HepG2 (cell line): ENCODE results near the gene CASD1. TPM values are rescaled to one million over a fixed set of nuclear protein-coding genes. Genes with fewer than 3 reads are reported as not detected.

Experiments used
- ATF2 ChIP-seq: sonication (generic); formaldehyde crosslinking; IDR thresholded peaks from 2 replicates; pipeline ENCODE4 v1.4.0; 2020; ENCODE audit warnings: missing genetic modification reagents
- CHD2 ChIP-seq: IDR thresholded peaks from 2 replicates; pipeline ENCODE4 v1.6.1; 2011; ENCODE audit warnings: low read depth, low read length, improper control_type of control experiment
- EHMT2 ChIP-seq: fragments of 200-600 bp; sonication (generic); IDR thresholded peaks from 2 replicates; pipeline ENCODE4 v1.7.0; 2017; ENCODE audit warnings: antibody characterized with exemption, low read depth, low read length, borderline replicate concordance
- ELF3 ChIP-seq: IDR thresholded peaks from 2 replicates; pipeline ENCODE4 v1.6.1; 2016; ENCODE audit warnings: missing genetic modification reagents, missing compliant biosample characterization
- EP300 ChIP-seq, 3 experiments: sonication (generic) in 1 of 3; formaldehyde crosslinking in 1 of 3; IDR thresholded peaks; 2 replicates each; pipeline versions ENCODE4 v1.5.1 to v1.6.1; 2011 to 2020; ENCODE audit warnings: low read depth in 2 of 3, low read length in 2 of 3, borderline replicate concordance in 1 of 3, improper control_type of control experiment in 1 of 3, mild to moderate bottlenecking in 1 of 3, missing genetic modification reagents in 1 of 3, moderate library complexity in 1 of 3
- ERF ChIP-seq: IDR thresholded peaks from 2 replicates; pipeline ENCODE4 v1.6.1; 2018; ENCODE audit warnings: missing biosample characterization, missing genetic modification reagents
- FOXA1 ChIP-seq, 2 experiments: fragments of 450-650 bp in 1 of 2; sonication (generic) in 1 of 2; formaldehyde crosslinking in 1 of 2; IDR thresholded peaks; 2 replicates each; pipeline versions ENCODE4 v1.4.0 to v1.6.1; 2016 to 2020; ENCODE audit warnings: missing genetic modification reagents in 1 of 2
- HNF4A ChIP-seq: sonication (generic); formaldehyde crosslinking; IDR thresholded peaks from 2 replicates; pipeline ENCODE4 v1.4.0; 2020; ENCODE audit warnings: missing genetic modification reagents
- MBD4 ChIP-seq: IDR thresholded peaks from 2 replicates; pipeline ENCODE4 v1.6.1; 2012; ENCODE audit warnings: low read length, inconsistent platforms, borderline replicate concordance
- MLX ChIP-seq: IDR thresholded peaks from 2 replicates; pipeline ENCODE4 v1.6.1; 2016
- NFE2 ChIP-seq: sonication (generic); formaldehyde crosslinking; IDR thresholded peaks from 2 replicates; pipeline ENCODE4 v1.4.0; 2020; ENCODE audit warnings: missing genetic modification reagents
- NFRKB ChIP-seq: fragments of 450-650 bp; IDR thresholded peaks from 2 replicates; pipeline ENCODE4 v1.6.1; 2017
- NKX3-1 ChIP-seq: sonication (generic); formaldehyde crosslinking; IDR thresholded peaks from 2 replicates; pipeline ENCODE4 v1.5.0; 2020; ENCODE audit warnings: missing genetic modification reagents
- PAWR ChIP-seq: sonication (generic); formaldehyde crosslinking; IDR thresholded peaks from 2 replicates; pipeline ENCODE4 v1.4.0; 2020; ENCODE audit warnings: missing genetic modification reagents, mild to moderate bottlenecking, borderline replicate concordance
- RELA ChIP-seq: sonication (generic); formaldehyde crosslinking; IDR thresholded peaks from 2 replicates; pipeline ENCODE4 v1.4.0; 2020; ENCODE audit warnings: missing genetic modification reagents
- SNAPC2 ChIP-seq: sonication (generic); formaldehyde crosslinking; IDR thresholded peaks from 2 replicates; pipeline ENCODE4 v1.8.1; 2022; ENCODE audit warnings: mild to moderate bottlenecking, missing genetic modification reagents
- ZFAT ChIP-seq: sonication (generic); formaldehyde crosslinking; conservative IDR thresholded peaks from 2 replicates; pipeline ENCODE4 v1.8.1; 2023; ENCODE audit warnings: missing genetic modification reagents, inconsistent platforms
- ZNF205 ChIP-seq: IDR thresholded peaks from 2 replicates; pipeline ENCODE4 v1.6.1; 2018; ENCODE audit warnings: missing biosample characterization, missing genetic modification reagents
- ZNF432 ChIP-seq: sonication (generic); formaldehyde crosslinking; IDR thresholded peaks from 2 replicates; pipeline ENCODE4 v1.5.0; 2020; ENCODE audit warnings: missing genetic modification reagents, mild to moderate bottlenecking, borderline replicate concordance
- ZNF510 ChIP-seq: sonication (generic); formaldehyde crosslinking; IDR thresholded peaks from 2 replicates; pipeline ENCODE4 v1.4.0; 2020; ENCODE audit warnings: low read depth, mild to moderate bottlenecking, missing genetic modification reagents
- ZNF644 ChIP-seq: IDR thresholded peaks from 2 replicates; pipeline ENCODE4 v1.6.1; 2016; ENCODE audit warnings: low read depth
- ZNF7 ChIP-seq: IDR thresholded peaks from 2 replicates; pipeline ENCODE4 v1.6.1; 2016; ENCODE audit warnings: missing biosample characterization, missing genetic modification reagents
- polyA plus RNA-seq, 8 experiments: library from polyadenylated mRNA; depleted of rRNA in 3 of 8; stranded (reverse) in 7 of 8; unstranded in 1 of 8; fragments of >200 nt; fragmentation: Illumina TruSeq in 4 of 8; extraction: Trizol in 4 of 8; gene quantifications; 2 replicates each; pipeline versions ENCODE4 v1.2.1 to v1.2.3, GENCODE V29; 2011 to 2016; ENCODE audit warnings: low read depth in 4 of 8, missing spikeins in 1 of 8, mixed read lengths in 1 of 8; ENCODE audit not compliant: insufficient read depth in 1 of 8
- total RNA-seq, 5 experiments: library from RNA; depleted of rRNA; stranded (reverse); fragments of >200 nt; fragmentation: Illumina TruSeq; extraction: Trizol; gene quantifications; 2 replicates each; pipeline ENCODE4 v1.2.3, GENCODE V29; 2016; ENCODE audit warnings: low read depth in 1 of 5
- TF ChIP-seq, protein P1 (sequence below): sonication (generic); formaldehyde crosslinking; IDR thresholded peaks from 2 replicates; pipeline ENCODE4 v1.5.0; 2020; ENCODE audit warnings: missing genetic modification reagents
- TF ChIP-seq, protein P2 (sequence below): sonication (generic); formaldehyde crosslinking; IDR thresholded peaks from 2 replicates; pipeline ENCODE4 v1.4.0; 2020; ENCODE audit warnings: missing genetic modification reagents
- TF ChIP-seq, protein P3 (sequence below): sonication (generic); formaldehyde crosslinking; IDR thresholded peaks from 2 replicates; pipeline ENCODE4 v1.4.0; 2020; ENCODE audit warnings: missing genetic modification reagents

The CASD1 gene
- total and polyA plus RNA-seq, 2 of the 13 experiments (the other 11 are each of a cell fraction or from before 2014, with no cell fraction given), result 22.9 to 32.6 TPM

GRCh38 chr7:94561841-94562514 lies 52.4 kb downstream of the CASD1 start (continued):
- no peak; the same call in 1 of the 2 replicates for TF ChIP-seq SNAPC2 (CRISPR knock-in tag)
- TF ChIP-seq MLX (CRISPR knock-in tag), result peak; percentile 52; the same call in 1 of the 2 replicates
- TF ChIP-seq, protein P1, sequence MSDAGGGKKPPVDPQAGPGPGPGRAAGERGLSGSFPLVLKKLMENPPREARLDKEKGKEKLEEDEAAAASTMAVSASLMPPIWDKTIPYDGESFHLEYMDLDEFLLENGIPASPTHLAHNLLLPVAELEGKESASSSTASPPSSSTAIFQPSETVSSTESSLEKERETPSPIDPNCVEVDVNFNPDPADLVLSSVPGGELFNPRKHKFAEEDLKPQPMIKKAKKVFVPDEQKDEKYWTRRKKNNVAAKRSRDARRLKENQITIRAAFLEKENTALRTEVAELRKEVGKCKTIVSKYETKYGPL (CRISPR knock-in tag), result 0 out of 2 replicates have a peak, but pooled peaks have one; percentile 36
- TF ChIP-seq ZNF205, result peak; percentile 74
- peak; percentile 85; the same call in 1 of the 2 replicates for TF ChIP-seq MBD4
- no peak for TF ChIP-seq RELA (CRISPR knock-in tag)
- no peak for TF ChIP-seq ZFAT (CRISPR knock-in tag)
- TF ChIP-seq EHMT2, result peak; percentile 89; the same call in 1 of the 2 replicates
- peak; percentile 45 to 97; a peak in 2 of 4 replicates for TF ChIP-seq EP300 (IDR thresholded peaks at IDR 0.05; ENCODE audit: low read depth in 2 of 2, low read length in 2 of 2)
- peak; percentile 94 for TF ChIP-seq EP300 (CRISPR knock-in tag; IDR thresholded peaks at IDR 0.05; ENCODE audit: borderline replicate concordance)
- TF ChIP-seq ZNF510 (CRISPR knock-in tag), result no peak
- no peak for TF ChIP-seq NFE2 (CRISPR knock-in tag)
- TF ChIP-seq NKX3-1 (CRISPR knock-in tag), result peak; percentile 73; the same call in 1 of the 2 replicates
- TF ChIP-seq NFRKB, result no peak
- TF ChIP-seq, protein P2, sequence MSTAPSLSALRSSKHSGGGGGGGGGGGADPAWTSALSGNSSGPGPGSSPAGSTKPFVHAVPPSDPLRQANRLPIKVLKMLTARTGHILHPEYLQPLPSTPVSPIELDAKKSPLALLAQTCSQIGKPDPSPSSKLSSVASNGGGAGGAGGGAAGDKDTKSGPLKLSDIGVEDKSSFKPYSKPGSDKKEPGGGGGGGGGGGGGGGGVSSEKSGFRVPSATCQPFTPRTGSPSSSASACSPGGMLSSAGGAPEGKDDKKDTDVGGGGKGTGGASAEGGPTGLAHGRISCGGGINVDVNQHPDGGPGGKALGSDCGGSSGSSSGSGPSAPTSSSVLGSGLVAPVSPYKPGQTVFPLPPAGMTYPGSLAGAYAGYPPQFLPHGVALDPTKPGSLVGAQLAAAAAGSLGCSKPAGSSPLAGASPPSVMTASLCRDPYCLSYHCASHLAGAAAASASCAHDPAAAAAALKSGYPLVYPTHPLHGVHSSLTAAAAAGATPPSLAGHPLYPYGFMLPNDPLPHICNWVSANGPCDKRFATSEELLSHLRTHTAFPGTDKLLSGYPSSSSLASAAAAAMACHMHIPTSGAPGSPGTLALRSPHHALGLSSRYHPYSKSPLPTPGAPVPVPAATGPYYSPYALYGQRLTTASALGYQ (CRISPR knock-in tag), result peak; percentile 95
- TF ChIP-seq ZNF644, result peak; percentile 73
- no peak for TF ChIP-seq ZNF7 (CRISPR knock-in tag)
- TF ChIP-seq ERF (CRISPR knock-in tag), result peak; percentile 83
- no peak for TF ChIP-seq ZNF432 (CRISPR knock-in tag)
- TF ChIP-seq, protein P3, sequence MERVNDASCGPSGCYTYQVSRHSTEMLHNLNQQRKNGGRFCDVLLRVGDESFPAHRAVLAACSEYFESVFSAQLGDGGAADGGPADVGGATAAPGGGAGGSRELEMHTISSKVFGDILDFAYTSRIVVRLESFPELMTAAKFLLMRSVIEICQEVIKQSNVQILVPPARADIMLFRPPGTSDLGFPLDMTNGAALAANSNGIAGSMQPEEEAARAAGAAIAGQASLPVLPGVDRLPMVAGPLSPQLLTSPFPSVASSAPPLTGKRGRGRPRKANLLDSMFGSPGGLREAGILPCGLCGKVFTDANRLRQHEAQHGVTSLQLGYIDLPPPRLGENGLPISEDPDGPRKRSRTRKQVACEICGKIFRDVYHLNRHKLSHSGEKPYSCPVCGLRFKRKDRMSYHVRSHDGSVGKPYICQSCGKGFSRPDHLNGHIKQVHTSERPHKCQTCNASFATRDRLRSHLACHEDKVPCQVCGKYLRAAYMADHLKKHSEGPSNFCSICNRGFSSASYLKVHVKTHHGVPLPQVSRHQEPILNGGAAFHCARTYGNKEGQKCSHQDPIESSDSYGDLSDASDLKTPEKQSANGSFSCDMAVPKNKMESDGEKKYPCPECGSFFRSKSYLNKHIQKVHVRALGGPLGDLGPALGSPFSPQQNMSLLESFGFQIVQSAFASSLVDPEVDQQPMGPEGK (CRISPR knock-in tag), result peak; percentile 38; the same call in 1 of the 2 replicates
- no peak for TF ChIP-seq CHD2
- peak; percentile 59; the same call in 1 of the 2 replicates for TF ChIP-seq FOXA1 (IDR thresholded peaks at IDR 0.05)
- peak; percentile 90 for TF ChIP-seq FOXA1 (CRISPR knock-in tag; IDR thresholded peaks at IDR 0.05)
- peak; percentile 78 for TF ChIP-seq ELF3
- TF ChIP-seq ATF2, result peak; percentile 90
- TF ChIP-seq PAWR (CRISPR knock-in tag), result no peak
- TF ChIP-seq HNF4A (CRISPR knock-in tag), result peak; percentile 79
